Endothelial cell of umbilical vein (primary cell): ENCODE measurements around the gene DCUN1D5. TPM values are rescaled to one million over a fixed set of nuclear protein-coding genes. Genes with fewer than 3 reads are reported as not detected.

ENCODE experiments used
- polyA plus RNA-seq, 4 experiments: library from polyadenylated mRNA; depleted of rRNA in 3 of 4; stranded (reverse) in 3 of 4; unstranded in 1 of 4; fragments of >200 nt; gene quantifications; 2 replicates each; pipeline versions ENCODE4 v1.2.1 to v1.2.3, GENCODE V29; 2011 to 2012; ENCODE audit warnings: missing spikeins in 1 of 4
- total RNA-seq: library from RNA; stranded (reverse); gene quantifications from 2 replicates; pipeline ENCODE4 v1.2.3, GENCODE V29; 2021

Gene DCUN1D5
- total and polyA plus RNA-seq, 2 donors (not counting 3 experiments of a cell fraction or from before 2014, with no cell fraction given), result 32.9 to 49.8 TPM

Other genes with a start within 250 kb of the DCUN1D5 start
- not detected in 2 replicates for gene MMP3, start 248.6 kb downstream of the DCUN1D5 start, total RNA-seq
- gene MMP3, start 248.6 kb downstream of the DCUN1D5 start, polyA plus RNA-seq, result not detected in 2 replicates
- not detected in 2 replicates for gene MMP12, start 217.2 kb downstream of the DCUN1D5 start, total RNA-seq
- not detected in 2 replicates for gene MMP12, start 217.2 kb downstream of the DCUN1D5 start, polyA plus RNA-seq
- not detected in 2 replicates for gene MMP13, start 136.4 kb downstream of the DCUN1D5 start, total RNA-seq
- gene MMP13, start 136.4 kb downstream of the DCUN1D5 start, polyA plus RNA-seq, result not detected in 2 replicates
- 4.2 and 5.7 TPM in 2 replicates for gene DYNC2H1, start 17.3 kb upstream of the DCUN1D5 start, total RNA-seq
- 1.5 and 1.9 TPM in 2 replicates for gene DYNC2H1, start 17.3 kb upstream of the DCUN1D5 start, polyA plus RNA-seq